ENCODE measurements around the gene LGR6.

- TF ChIP-seq POLR2A (IDR thresholded peaks at IDR 0.05) (no peak), CTCF (IDR thresholded peaks at IDR 0.05) (no peak), EP300 (IDR thresholded peaks at IDR 0.05) (no peak)
Observed at GRCh38 chr1:202146279-202146678, 47.3 kb upstream of the LGR6 start.
